Heart right ventricle (tissue), 16 donors: ENCODE measurements around the gene SLPI. TPM values are rescaled to one million over a fixed set of nuclear protein-coding genes. Genes with fewer than 3 reads are reported as not detected.

Experiments used
- ATAC-seq, 8 donors: fragments of 200-7000 bp; cut with Tn5 transposase; one replicate each; pipeline ENCODE4 v1.9.1; 2020; ENCODE audit warnings: mild to moderate bottlenecking in 8 of 8, moderate library complexity in 8 of 8, moderate number of reproducible peaks in 1 of 8
- DNase-seq, 2 donors: peaks; one replicate each; pipeline ENCODE4 v3.0.0-alpha.2; 2020
- H3K27ac ChIP-seq, 10 donors: fragments of 200-600 bp; sonication (generic) in 2 of 10; one replicate each; pipeline versions ENCODE4 v1.5.0 to v1.8.0; 2020 to 2022; ENCODE audit warnings: mild to moderate bottlenecking in 3 of 10
- H3K27me3 ChIP-seq, 7 donors: fragments of 200-600 bp; one replicate each; pipeline ENCODE4 v1.8.0; 2021 to 2022; ENCODE audit warnings: mild to moderate bottlenecking in 2 of 7
- H3K36me3 ChIP-seq, 9 donors: fragments of 200-600 bp; sonication (generic) in 1 of 9; one replicate each; pipeline versions ENCODE4 v1.5.0 to v1.8.0; 2020 to 2022; ENCODE audit warnings: mild to moderate bottlenecking in 2 of 9
- H3K4me1 ChIP-seq, 9 donors: fragments of 200-600 bp; sonication (generic) in 1 of 9; one replicate each; pipeline versions ENCODE4 v1.5.0 to v1.8.0; 2020 to 2022; ENCODE audit warnings: mild to moderate bottlenecking in 4 of 9
- H3K4me3 ChIP-seq, 10 donors: fragments of 200-600 bp; sonication (generic) in 2 of 10; one replicate each; pipeline versions ENCODE4 v1.5.0 to v1.8.0; 2020 to 2022; ENCODE audit warnings: mild to moderate bottlenecking in 7 of 10, moderate library complexity in 2 of 10
- H3K9me3 ChIP-seq, 11 donors: fragments of 200-600 bp in 10 of 11; sonication (generic) in 2 of 11; one replicate each; pipeline versions ENCODE4 v1.5.0 to v1.8.0; 2013 to 2022; ENCODE audit warnings: mild to moderate bottlenecking in 2 of 11, control low read depth in 1 of 11, moderate library complexity in 1 of 11
- WGBS, 2 donors: extraction: QIAGEN DNeasy Blood & Tissue Kit; methylation state at CpG; one replicate each; pipeline ENCODE4 v1.1.7; 2013; ENCODE audit warnings: inconsistent platforms in 1 of 2; 5-methylcytosine and 5-hydroxymethylcytosine counted together
- intact Hi-C, 10 donors: fragments of 100-400 bp; cut with DNase I; formaldehyde crosslinking; loops; one replicate each; pipeline versions ENCODE4 v1.11.1 to v1.14.2; 2022
- polyA plus RNA-seq, 2 donors: library from polyadenylated mRNA; stranded (reverse); fragments of 200-250 nt; gene quantifications; one replicate each; pipeline ENCODE4 v1.2.3, GENCODE V29; 2013
- total RNA-seq, 10 donors: library from RNA; stranded (reverse); fragmentation: NEBNext Ultra II Directional in 3 of 10; extraction: Animal tissue kit (Norgen Biotek cat#: 25700) in 3 of 10; gene quantifications; one replicate each; pipeline versions ENCODE4 v1.2.1 to v1.2.4, GENCODE V29; 2021 to 2023
- TF ChIP-seq, protein P1 (sequence below), 9 donors: fragments of 200-600 bp; sonication (generic) in 2 of 9; IDR thresholded peaks; one replicate each; pipeline versions ENCODE4 v1.5.0 to v1.8.0; 2021 to 2022; ENCODE audit warnings: antibody characterized with exemption in 9 of 9, mild to moderate bottlenecking in 5 of 9, moderate library complexity in 1 of 9
- donor health status: Arrhythmogenic right ventricular cardiomyopathy.
- donor health status: ischemic (EF 13 %, LVEDD 7.1; RV severe dilation, severe dysfunction).
- donor health status: healthy with polysubstance abuse.
- donor health status: DM: no; HTN: yes; CAD: no.
- donor health status: DM: no; HTN: no; CAD: no.
- donor health status: ischemic (EF 25% LVEDD 6.9; RV normal size, moderate dysfunction).
- donor health status: ischemic (EF 25% LVEDD 5.7; RV mildly dilated, moderate dysfunction).
- donor health status: healthy.
- donor health status: DM: yes; HTN: yes; CAD: no.
- donor health status: Ischemic cardiomyopathy.
- donor health status: ischemic (EF 35%, LVEDD 5.7; RV mildly dilated, moderate dysfunction).
- donor health status: nonischemic (EF 11% LVEDD 7.7; RV severe dilation, severe dysfunction).
- donor health status: DM: yes; HTN: yes; CAD: no.
- donor health status: PGD.
- donor health status: ischemic (EF 29% LVEDD 5.4; RV normal size, mild dysfunction).
- donor health status: nonischemic (EF 23%, LVEDD 6.1; RV moderate dilation, normal function).

The SLPI gene
- total and polyA plus RNA-seq, 12 donors: 0.43 to 5.1 (median 1.8) TPM; not detected in 4

DNA sequence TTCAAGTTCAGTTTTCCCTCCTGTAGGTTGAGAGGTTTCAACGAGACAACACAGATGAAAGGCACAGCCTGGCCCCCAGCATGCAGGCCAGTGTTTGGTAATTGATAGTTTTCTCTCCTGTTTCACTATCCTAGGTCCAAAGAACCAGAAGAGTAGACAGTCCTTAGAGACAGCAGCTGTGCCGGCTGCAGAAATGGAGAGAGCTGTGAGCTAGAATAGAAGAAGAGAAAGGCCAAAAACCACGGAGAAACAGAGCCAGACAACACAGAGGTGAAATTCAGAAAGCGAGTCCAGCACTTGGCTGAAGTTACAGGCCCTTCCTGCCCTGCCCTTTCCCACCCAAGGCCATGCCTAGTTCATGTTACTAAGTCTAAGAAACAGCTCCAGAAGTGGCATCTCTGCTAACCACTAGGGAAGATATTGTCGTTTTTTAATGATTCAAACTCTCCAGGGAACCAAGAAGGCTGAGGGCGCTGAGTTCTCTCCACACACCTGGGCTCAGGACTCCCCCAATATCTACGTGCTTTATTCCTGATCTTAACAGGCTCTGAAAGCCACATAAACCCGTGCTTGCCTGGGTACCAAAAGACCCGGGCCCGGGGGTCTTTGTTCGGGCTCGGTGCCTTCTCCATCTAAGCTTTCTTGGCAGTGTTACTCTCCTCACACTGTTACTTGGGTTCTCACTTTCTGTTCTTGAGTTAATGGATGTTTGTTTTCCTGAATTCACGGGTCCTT, 35.7 kb upstream of the SLPI start:
- DNase-seq (no peak), ATAC-seq (no peak)
- intact Hi-C loops: loop anchor here in 7 of 10 donors (2.0 to 10.0 kb wide), 7 partner anchors 245 to 285 kb away; no protein-coding TSS in a partner anchor
- no peaks in the 10 kb centered on the region for H3K36me3 ChIP-seq
- H3K4me3 ChIP-seq: no peak overlapping the region
- TF ChIP-seq, protein P1, sequence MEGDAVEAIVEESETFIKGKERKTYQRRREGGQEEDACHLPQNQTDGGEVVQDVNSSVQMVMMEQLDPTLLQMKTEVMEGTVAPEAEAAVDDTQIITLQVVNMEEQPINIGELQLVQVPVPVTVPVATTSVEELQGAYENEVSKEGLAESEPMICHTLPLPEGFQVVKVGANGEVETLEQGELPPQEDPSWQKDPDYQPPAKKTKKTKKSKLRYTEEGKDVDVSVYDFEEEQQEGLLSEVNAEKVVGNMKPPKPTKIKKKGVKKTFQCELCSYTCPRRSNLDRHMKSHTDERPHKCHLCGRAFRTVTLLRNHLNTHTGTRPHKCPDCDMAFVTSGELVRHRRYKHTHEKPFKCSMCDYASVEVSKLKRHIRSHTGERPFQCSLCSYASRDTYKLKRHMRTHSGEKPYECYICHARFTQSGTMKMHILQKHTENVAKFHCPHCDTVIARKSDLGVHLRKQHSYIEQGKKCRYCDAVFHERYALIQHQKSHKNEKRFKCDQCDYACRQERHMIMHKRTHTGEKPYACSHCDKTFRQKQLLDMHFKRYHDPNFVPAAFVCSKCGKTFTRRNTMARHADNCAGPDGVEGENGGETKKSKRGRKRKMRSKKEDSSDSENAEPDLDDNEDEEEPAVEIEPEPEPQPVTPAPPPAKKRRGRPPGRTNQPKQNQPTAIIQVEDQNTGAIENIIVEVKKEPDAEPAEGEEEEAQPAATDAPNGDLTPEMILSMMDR (IDR thresholded peaks at IDR 0.05): no peak
- 71 to 79% methylated on average over 13 of the region's 13 CpGs for WGBS, 2 donors
- H3K4me1 ChIP-seq: peaks cover 0 to 21% (median 9%) of the 10 kb centered on the region in 9 donors
- peaks cover 5 to 53% (median 27%) of the 10 kb centered on the region in 7 donors for H3K27me3 ChIP-seq
- no peaks in the 10 kb centered on the region for H3K9me3 ChIP-seq
- H3K27ac ChIP-seq: no peak overlapping the region

DNA sequence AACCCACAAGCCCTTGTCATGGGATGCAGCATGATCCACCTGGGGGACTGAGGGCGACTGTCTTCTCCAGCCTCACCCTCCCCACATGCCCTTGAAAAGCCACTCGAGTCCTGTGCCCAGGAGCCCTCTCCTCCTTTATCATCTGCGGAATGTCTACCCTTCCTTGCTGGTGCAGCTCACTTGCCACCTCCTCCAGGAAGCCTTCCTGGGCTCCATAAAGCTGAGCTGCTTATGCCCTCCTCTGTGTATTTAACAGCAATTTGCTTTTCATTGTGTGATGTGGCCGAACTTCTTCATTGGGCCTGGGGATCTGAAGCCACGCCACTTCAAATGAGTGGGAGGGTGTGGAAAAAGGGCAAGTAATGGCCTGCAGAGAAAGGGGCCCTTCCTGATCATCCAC, 34.5 kb upstream of the SLPI start:
- 84 to 86% methylated on average over 5 of the region's 5 CpGs for WGBS, 2 donors
- ATAC-seq (no peak), DNase-seq (no peak)
- Histone ChIP-seq H3K9me3 (no peaks in the 10 kb centered on the region), H3K27me3 (peaks cover 5 to 50% (median 20%) of the 10 kb centered on the region in 7 donors), H3K27ac (no peak overlapping the region), H3K4me1 (peaks cover 0 to 18% (median 9%) of the 10 kb centered on the region in 9 donors), H3K4me3 (no peak overlapping the region), H3K36me3 (no peaks in the 10 kb centered on the region)
- TF ChIP-seq, protein P1 (IDR thresholded peaks at IDR 0.05): no peak
- intact Hi-C loops: loop anchor here in 1 of 10 donors (10.0 kb wide), 1 partner anchor 244 kb away; no protein-coding TSS in a partner anchor

DNA sequence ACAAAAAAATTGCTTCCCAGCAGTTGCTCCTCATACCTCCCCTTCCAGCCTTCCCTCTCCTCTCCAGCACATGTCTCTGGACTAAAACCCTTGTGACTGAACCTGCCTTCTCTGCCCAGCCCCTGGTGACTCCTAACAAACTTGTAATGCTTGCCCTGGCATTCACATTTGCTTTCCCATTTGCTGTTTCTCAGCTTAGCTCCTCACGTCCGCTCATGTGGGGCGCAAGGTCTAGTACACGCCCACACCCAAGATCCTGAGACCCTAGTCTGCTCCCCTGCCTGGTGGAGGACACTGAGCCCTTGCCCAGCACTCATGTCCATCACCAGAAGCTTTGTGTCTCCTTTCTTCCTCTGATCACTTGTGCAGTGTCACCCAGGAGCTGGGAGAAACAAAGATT, 34.0 kb upstream of the SLPI start:
- WGBS, 2 donors: 76 to 81% methylated on average over 4 of the region's 4 CpGs
- ATAC-seq (no peak), DNase-seq (no peak)
- H3K27me3 ChIP-seq: peaks cover 4 to 52% (median 19%) of the 10 kb centered on the region in 7 donors
- no peaks in the 10 kb centered on the region for H3K9me3 ChIP-seq
- no peak overlapping the region for H3K27ac ChIP-seq
- no peak overlapping the region for H3K4me3 ChIP-seq
- peaks cover 0 to 13% (median 5%) of the 10 kb centered on the region in 9 donors for H3K4me1 ChIP-seq
- intact Hi-C loops: loop anchor here in 1 of 10 donors (10.0 kb wide), 1 partner anchor 244 kb away; no protein-coding TSS in a partner anchor
- TF ChIP-seq, protein P1 (IDR thresholded peaks at IDR 0.05): no peak
- H3K36me3 ChIP-seq: no peaks in the 10 kb centered on the region

DNA sequence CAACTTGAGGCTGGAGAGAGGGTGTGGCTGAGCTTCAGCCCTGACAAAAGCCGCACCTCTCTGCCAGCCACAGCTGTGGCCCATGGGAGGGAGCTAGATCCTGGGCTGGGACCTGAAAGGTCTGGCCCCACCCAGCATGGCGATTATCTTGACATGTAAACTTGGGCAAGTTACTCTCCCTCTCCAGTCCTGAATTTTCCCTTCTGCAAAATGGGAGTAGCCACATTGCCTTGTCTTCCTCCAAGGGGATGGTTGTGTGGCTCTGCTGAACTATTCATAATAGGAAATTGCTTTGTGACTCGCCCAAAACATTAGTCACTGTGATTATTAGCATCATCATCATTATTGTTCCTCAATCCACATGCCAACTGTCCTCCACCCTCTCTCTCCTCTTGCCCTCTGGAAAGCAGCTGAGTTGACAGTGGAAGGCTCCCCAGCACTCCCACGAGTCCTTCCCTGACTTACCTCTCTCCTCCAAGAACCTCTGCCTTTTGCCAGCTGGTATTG, 29.2 kb upstream of the SLPI start:
- Histone ChIP-seq H3K9me3 (no peaks in the 10 kb centered on the region), H3K27ac (no peak overlapping the region), H3K36me3 (no peaks in the 10 kb centered on the region), H3K4me1 (no peaks in the 10 kb centered on the region), H3K27me3 (peaks cover 0 to 56% (median 24%) of the 10 kb centered on the region in 7 donors), H3K4me3 (no peak overlapping the region)
- TF ChIP-seq, protein P1 (IDR thresholded peaks at IDR 0.05): no peak
- ATAC-seq (no peak), DNase-seq (no peak)
- intact Hi-C loops: loop anchor here in 1 of 10 donors (10.0 kb wide), 1 partner anchor 239 kb away; no protein-coding TSS in a partner anchor
- WGBS, 2 donors: 44 to 58% methylated on average over 4 of the region's 4 CpGs
